Measurements from ENCODE around the gene PPP1R1C. TPM values are rescaled to one million over a fixed set of nuclear protein-coding genes. Genes with fewer than 3 reads are reported as not detected.

PPP1R1C gene
- total RNA-seq, 2 donors from 2014 or later, result 2.8 to 6.1 TPM

DNA sequence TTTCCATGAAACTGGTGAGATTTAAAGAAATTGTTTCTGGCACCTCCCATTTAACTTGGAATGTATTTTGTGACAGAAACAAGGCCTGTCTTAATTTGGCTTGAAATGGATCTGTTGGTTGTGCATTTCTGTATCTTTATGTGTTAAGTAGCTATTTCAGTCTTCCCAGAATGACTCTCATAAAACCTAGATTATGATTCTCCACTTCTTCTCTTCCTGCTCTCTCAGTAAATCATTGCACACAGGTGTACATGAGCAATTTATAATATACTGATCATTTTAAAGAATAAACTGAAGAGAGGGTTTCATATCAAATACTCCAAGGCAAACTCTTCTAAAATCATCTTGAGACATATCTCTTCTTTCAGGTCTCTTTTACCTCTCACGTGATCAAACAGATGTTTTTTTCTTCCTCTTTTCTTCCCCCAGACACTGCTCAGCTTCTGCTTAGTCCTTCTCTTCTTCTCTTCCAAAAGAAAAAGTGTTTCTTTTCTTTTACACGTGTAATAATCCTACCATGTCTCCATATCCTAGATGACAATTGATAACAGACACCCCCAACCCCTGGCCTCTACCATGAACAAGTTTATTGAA lies 112.0 kb downstream of the PPP1R1C start:
- H3K4me3 Mint-ChIP-seq, result no peak overlapping the region
- Histone ChIP-seq H3K36me3 (ENCODE audit: control insufficient read depth, insufficient read depth, low read length) (no peaks in the 10 kb centered on the region), H3K27me3 (ENCODE audit: control insufficient read depth, insufficient read depth, low read length, poor library complexity, severe bottlenecking) (no peaks in the 10 kb centered on the region), H3K27ac (ENCODE audit: low read depth, low read length) (no peak overlapping the region), H3K9ac (ENCODE audit: extremely low read depth, low read length, poor library complexity, severe bottlenecking) (no peak overlapping the region), H3K4me3 (ENCODE audit: low read length) (no peak overlapping the region), H3K4me1 (ENCODE audit: control insufficient read depth, insufficient read depth, low read length) (no peaks in the 10 kb centered on the region), H3K9me3 (ENCODE audit: control insufficient read depth, low read length) (no peaks in the 10 kb centered on the region)
- no peaks in the 10 kb centered on the region for H3K4me1 Mint-ChIP-seq
- no peak overlapping the region for H3K27ac Mint-ChIP-seq
- DNase-seq, result no peak
- TF ChIP-seq, protein P1, sequence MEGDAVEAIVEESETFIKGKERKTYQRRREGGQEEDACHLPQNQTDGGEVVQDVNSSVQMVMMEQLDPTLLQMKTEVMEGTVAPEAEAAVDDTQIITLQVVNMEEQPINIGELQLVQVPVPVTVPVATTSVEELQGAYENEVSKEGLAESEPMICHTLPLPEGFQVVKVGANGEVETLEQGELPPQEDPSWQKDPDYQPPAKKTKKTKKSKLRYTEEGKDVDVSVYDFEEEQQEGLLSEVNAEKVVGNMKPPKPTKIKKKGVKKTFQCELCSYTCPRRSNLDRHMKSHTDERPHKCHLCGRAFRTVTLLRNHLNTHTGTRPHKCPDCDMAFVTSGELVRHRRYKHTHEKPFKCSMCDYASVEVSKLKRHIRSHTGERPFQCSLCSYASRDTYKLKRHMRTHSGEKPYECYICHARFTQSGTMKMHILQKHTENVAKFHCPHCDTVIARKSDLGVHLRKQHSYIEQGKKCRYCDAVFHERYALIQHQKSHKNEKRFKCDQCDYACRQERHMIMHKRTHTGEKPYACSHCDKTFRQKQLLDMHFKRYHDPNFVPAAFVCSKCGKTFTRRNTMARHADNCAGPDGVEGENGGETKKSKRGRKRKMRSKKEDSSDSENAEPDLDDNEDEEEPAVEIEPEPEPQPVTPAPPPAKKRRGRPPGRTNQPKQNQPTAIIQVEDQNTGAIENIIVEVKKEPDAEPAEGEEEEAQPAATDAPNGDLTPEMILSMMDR (conservative IDR thresholded peaks at IDR 0.05), result no peak
- H3K36me3 Mint-ChIP-seq (ENCODE audit: low read depth), result no peaks in the 10 kb centered on the region
- H3K9me3 Mint-ChIP-seq, result peaks cover 7% of the 10 kb centered on the region
- H3K27me3 Mint-ChIP-seq (ENCODE audit: insufficient read depth), result no peaks in the 10 kb centered on the region
- 85 to 90% methylated on average over 2 of the region's 2 CpGs for WGBS, 2 experiments (ENCODE audit: insufficient coverage in 1 of 2, insufficient read length in 1 of 2)

DNA sequence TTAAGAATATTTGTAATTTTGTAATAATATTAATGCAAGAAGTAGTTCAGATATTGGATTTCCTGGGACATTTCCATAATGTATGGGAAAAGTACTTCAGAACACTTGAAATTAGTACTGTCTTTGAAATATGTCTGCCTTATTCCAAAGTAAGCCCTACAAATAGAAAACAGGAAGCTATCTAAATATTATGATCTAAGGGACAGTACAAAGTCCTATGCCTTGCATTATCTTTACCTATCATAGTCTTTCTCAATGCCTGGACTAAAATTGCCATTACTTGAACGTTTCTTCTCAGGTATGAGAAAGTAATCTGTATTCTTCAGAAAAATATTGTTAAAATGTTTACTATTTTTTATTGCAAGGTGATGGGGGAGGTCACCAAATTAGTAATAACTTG lies 113.0 kb downstream of the PPP1R1C start:
- Histone ChIP-seq H3K9me3 (ENCODE audit: control insufficient read depth, low read length) (no peaks in the 10 kb centered on the region), H3K36me3 (ENCODE audit: control insufficient read depth, insufficient read depth, low read length) (no peaks in the 10 kb centered on the region), H3K9ac (ENCODE audit: extremely low read depth, low read length, poor library complexity, severe bottlenecking) (no peak overlapping the region), H3K4me3 (ENCODE audit: low read length) (no peak overlapping the region), H3K27me3 (ENCODE audit: control insufficient read depth, insufficient read depth, low read length, poor library complexity, severe bottlenecking) (no peaks in the 10 kb centered on the region), H3K4me1 (ENCODE audit: control insufficient read depth, insufficient read depth, low read length) (no peaks in the 10 kb centered on the region), H3K27ac (ENCODE audit: low read depth, low read length) (no peak overlapping the region)
- Mint-ChIP-seq H3K36me3 (ENCODE audit: low read depth) (no peaks in the 10 kb centered on the region), H3K27ac (no peak overlapping the region), H3K27me3 (ENCODE audit: insufficient read depth) (no peaks in the 10 kb centered on the region), H3K4me3 (no peak overlapping the region), H3K9me3 (peaks cover 4% of the 10 kb centered on the region), H3K4me1 (peaks cover 5% of the 10 kb centered on the region)
- no peak for DNase-seq
- TF ChIP-seq, protein P1 (conservative IDR thresholded peaks at IDR 0.05), result no peak
- 86% methylated on average over 1 of the region's 1 CpG; no CpG with 5 or more reads in 1 of the 2 experiments for WGBS, 2 experiments (ENCODE audit: insufficient coverage in 1 of 2, insufficient read length in 1 of 2)

DNA sequence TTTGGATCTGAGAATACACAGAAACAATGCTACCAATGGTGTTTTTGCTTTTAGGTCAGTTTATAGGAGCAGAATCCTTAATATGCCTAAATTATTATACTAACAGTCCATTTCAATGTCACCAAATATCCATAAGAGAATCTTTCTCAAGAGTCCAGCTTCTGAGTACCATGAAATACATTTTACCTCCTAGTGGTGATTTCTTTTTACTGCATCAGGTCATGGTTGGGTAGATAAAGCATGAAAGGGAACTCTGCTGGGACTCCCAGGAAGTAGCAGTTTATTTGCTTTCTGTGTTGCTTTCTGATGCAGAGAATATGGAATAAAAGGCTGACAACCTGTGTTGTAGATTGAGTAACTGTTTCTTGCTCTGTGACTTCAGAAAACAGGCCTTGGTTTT lies 115.6 kb downstream of the PPP1R1C start:
- no peaks in the 10 kb centered on the region for H3K27me3 Mint-ChIP-seq (ENCODE audit: insufficient read depth)
- no peaks in the 10 kb centered on the region for H3K4me1 ChIP-seq (ENCODE audit: control insufficient read depth, insufficient read depth, low read length)
- TF ChIP-seq, protein P1 (conservative IDR thresholded peaks at IDR 0.05), result peak; percentile 71
- H3K27ac Mint-ChIP-seq, result no peak overlapping the region
- no peaks in the 10 kb centered on the region for H3K36me3 ChIP-seq (ENCODE audit: control insufficient read depth, insufficient read depth, low read length)
- H3K9me3 ChIP-seq (ENCODE audit: control insufficient read depth, low read length), result no peaks in the 10 kb centered on the region
- H3K4me3 Mint-ChIP-seq, result no peak overlapping the region
- H3K36me3 Mint-ChIP-seq (ENCODE audit: low read depth), result no peaks in the 10 kb centered on the region
- peaks cover 5% of the 10 kb centered on the region for H3K4me1 Mint-ChIP-seq
- no peak overlapping the region for H3K9ac ChIP-seq (ENCODE audit: extremely low read depth, low read length, poor library complexity, severe bottlenecking)
- DNase-seq, result no peak
- no peak overlapping the region for H3K4me3 ChIP-seq (ENCODE audit: low read length)
- H3K27ac ChIP-seq (ENCODE audit: low read depth, low read length), result no peak overlapping the region
- H3K27me3 ChIP-seq (ENCODE audit: control insufficient read depth, insufficient read depth, low read length, poor library complexity, severe bottlenecking), result no peaks in the 10 kb centered on the region
- no peaks in the 10 kb centered on the region for H3K9me3 Mint-ChIP-seq
